ENCODE results near the gene SNTG2. TPM values are rescaled to one million over a fixed set of nuclear protein-coding genes. Genes with fewer than 3 reads are reported as not detected.

The SNTG2 gene
- total RNA-seq, 4 donors from 2014 or later: 1.7 to 5.9 (median 2.0) TPM; not detected in 1

DNA sequence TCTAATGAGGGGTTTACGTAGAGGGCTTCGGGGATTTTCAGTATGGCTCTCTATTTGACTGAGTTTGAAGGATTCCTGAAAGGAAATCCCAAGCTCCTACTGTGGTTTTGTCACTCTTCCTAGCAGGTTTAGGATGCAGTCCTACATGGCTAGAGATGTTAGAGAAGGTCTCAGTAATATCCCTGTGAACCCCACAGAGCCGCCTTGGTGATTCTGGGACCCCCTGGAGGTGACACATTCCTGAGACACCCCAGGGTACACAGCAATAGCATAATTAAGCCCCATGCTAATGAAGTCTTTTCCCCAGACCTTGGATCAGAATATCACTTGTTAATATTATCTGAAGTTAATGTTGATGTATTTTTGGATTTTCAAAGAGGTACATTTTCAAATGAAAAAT is 103.8 kb downstream of the SNTG2 start:
- Histone ChIP-seq H3K27me3 (peaks cover 0 to 8% (median 0%) of the 10 kb centered on the region in 4 donors), H3K36me3 (no peaks in the 10 kb centered on the region), H3K27ac (no peak overlapping the region), H3K9me3 (no peaks in the 10 kb centered on the region), H3K4me3 (no peak overlapping the region), H3K4me1 (no peaks in the 10 kb centered on the region)
- TF ChIP-seq, protein P1, sequence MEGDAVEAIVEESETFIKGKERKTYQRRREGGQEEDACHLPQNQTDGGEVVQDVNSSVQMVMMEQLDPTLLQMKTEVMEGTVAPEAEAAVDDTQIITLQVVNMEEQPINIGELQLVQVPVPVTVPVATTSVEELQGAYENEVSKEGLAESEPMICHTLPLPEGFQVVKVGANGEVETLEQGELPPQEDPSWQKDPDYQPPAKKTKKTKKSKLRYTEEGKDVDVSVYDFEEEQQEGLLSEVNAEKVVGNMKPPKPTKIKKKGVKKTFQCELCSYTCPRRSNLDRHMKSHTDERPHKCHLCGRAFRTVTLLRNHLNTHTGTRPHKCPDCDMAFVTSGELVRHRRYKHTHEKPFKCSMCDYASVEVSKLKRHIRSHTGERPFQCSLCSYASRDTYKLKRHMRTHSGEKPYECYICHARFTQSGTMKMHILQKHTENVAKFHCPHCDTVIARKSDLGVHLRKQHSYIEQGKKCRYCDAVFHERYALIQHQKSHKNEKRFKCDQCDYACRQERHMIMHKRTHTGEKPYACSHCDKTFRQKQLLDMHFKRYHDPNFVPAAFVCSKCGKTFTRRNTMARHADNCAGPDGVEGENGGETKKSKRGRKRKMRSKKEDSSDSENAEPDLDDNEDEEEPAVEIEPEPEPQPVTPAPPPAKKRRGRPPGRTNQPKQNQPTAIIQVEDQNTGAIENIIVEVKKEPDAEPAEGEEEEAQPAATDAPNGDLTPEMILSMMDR (IDR thresholded peaks at IDR 0.05): no peak
- TF ChIP-seq POLR2A (IDR thresholded peaks at IDR 0.05): no peak
- WGBS, 2 donors: 50 to 78% methylated on average over 1 to 3 of the region's 3 CpGs
- intact Hi-C loops (cut with DNase I): no loop called here
- DNase-seq: no peak

GRCh38 chr2:1055014-1055595 is 104.5 kb downstream of the SNTG2 start:
- H3K27ac ChIP-seq: no peak overlapping the region
- no peaks in the 10 kb centered on the region for H3K4me1 ChIP-seq
- no peaks in the 10 kb centered on the region for H3K9me3 ChIP-seq
- 59 to 69% methylated on average over 8 to 9 of the region's 11 CpGs for WGBS, 2 donors
- peaks cover 0 to 8% (median 0%) of the 10 kb centered on the region in 4 donors for H3K27me3 ChIP-seq
- TF ChIP-seq POLR2A (IDR thresholded peaks at IDR 0.05): no peak
- TF ChIP-seq, protein P1 (IDR thresholded peaks at IDR 0.05): no peak
- no peak for DNase-seq
- no peak overlapping the region for H3K4me3 ChIP-seq
- intact Hi-C loops (cut with DNase I): no loop called here
- no peaks in the 10 kb centered on the region for H3K36me3 ChIP-seq

DNA sequence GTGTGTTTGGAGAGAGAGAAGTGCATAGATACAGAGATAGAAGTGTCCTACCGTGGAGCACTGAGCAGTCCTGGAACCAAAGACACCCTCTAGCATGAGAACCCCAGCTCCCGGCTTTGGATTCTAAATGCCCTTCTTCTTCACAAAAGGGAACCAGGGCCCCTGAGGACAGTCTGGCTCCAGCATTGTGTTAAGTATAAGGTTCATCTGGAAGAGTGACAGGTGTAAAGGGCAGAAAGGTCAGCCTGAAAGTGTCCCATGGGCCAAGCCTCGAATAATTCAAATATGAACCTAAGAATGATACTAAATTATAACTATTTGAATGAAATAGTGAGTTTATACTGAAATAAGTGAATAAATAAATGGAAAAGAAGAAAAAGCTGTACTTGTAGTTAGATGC is 109.7 kb downstream of the SNTG2 start:
- no peaks in the 10 kb centered on the region for H3K4me1 ChIP-seq
- WGBS, 2 donors: 68 to 75% methylated on average over 3 of the region's 3 CpGs
- no peaks in the 10 kb centered on the region for H3K9me3 ChIP-seq
- no peak overlapping the region for H3K27ac ChIP-seq
- H3K36me3 ChIP-seq: no peaks in the 10 kb centered on the region
- intact Hi-C loops (cut with DNase I): no loop called here
- no peak for TF ChIP-seq POLR2A (IDR thresholded peaks at IDR 0.05)
- TF ChIP-seq, protein P1 (IDR thresholded peaks at IDR 0.05): no peak
- H3K27me3 ChIP-seq: peaks cover 0 to 8% (median 0%) of the 10 kb centered on the region in 4 donors
- H3K4me3 ChIP-seq: no peak overlapping the region
- no peak for DNase-seq

GRCh38 chr2:1060987-1061386 is 110.3 kb downstream of the SNTG2 start:
- intact Hi-C loops (cut with DNase I): no loop called here
- TF ChIP-seq, protein P1 (IDR thresholded peaks at IDR 0.05): no peak
- no peak for TF ChIP-seq POLR2A (IDR thresholded peaks at IDR 0.05)
- 29 to 44% methylated on average over 5 of the region's 5 CpGs for WGBS, 2 donors
- H3K4me3 ChIP-seq: no peak overlapping the region
- no peaks in the 10 kb centered on the region for H3K36me3 ChIP-seq
- H3K4me1 ChIP-seq: no peaks in the 10 kb centered on the region
- no peak for DNase-seq
- H3K9me3 ChIP-seq: no peaks in the 10 kb centered on the region
- peaks cover 0 to 8% (median 0%) of the 10 kb centered on the region in 4 donors for H3K27me3 ChIP-seq
- H3K27ac ChIP-seq: no peak overlapping the region

- intact Hi-C loops (cut with DNase I): no loop called here
- 82 to 83% methylated on average over 8 of the region's 8 CpGs for WGBS, 2 donors
- no peak overlapping the region for H3K27ac ChIP-seq
- TF ChIP-seq, protein P1 (IDR thresholded peaks at IDR 0.05): no peak
- no peak for TF ChIP-seq POLR2A (IDR thresholded peaks at IDR 0.05)
- peaks cover 0 to 4% (median 0%) of the 10 kb centered on the region in 3 donors for H3K9me3 ChIP-seq
- no peak for DNase-seq
- H3K4me1 ChIP-seq: no peaks in the 10 kb centered on the region
- no peaks in the 10 kb centered on the region for H3K27me3 ChIP-seq
- H3K4me3 ChIP-seq: no peak overlapping the region
- H3K36me3 ChIP-seq: no peaks in the 10 kb centered on the region
These were observed 117.6 kb downstream of the SNTG2 start for GRCh38 chr2:1068241-1068640.

Data from esophagus squamous epithelium (tissue), 5 donors.